ENCODE results near the gene ZFP64.
"Not testable (repeated sequence)": the region's sequence is repeated elsewhere in the genome, so short reads cannot be mapped to it uniquely, and the experiment has no call there.

ZFP64 gene

DNA sequence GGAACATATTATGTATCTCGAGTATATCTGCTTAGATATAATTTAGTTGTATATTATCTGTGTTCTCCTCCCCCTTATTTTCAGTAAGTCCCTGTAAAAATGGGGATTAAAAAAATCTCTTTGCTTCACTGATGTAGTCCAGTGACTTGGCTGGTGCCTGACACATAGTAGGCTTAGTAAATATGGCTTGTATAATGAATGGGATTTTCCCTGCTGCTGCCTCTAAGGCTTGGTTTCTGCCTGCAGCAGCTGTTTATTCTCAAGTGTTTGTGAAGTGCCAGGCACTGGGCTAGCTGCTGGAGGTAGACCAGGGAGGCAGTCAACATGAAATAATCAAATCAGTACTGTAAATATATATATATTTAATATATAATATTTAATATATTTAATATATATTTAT, 1.6 kb upstream of the ZFP64 start:
- no peak overlapping the region for H3K18ac ChIP-seq (ENCODE audit: low read length)
- H3K79me2 ChIP-seq (ENCODE audit: control insufficient read depth, insufficient read depth, low read length, poor library complexity): peaks cover 5% of the 10 kb centered on the region
- no peak overlapping the region for H3K23ac ChIP-seq (ENCODE audit: low read length)
- no peak overlapping the region for H2AK5ac ChIP-seq (ENCODE audit: low read length)
- H3K79me1 ChIP-seq (ENCODE audit: low read length): peaks cover 9% of the 10 kb centered on the region
- no peak overlapping the region for H3K27ac ChIP-seq (ENCODE audit: low read depth, low read length)
- no peak overlapping the region for H3K14ac ChIP-seq (ENCODE audit: low read length)
- no peak overlapping the region for H2BK5ac ChIP-seq (ENCODE audit: low read depth, low read length, poor library complexity)
- H4K91ac ChIP-seq (ENCODE audit: low read depth, low read length): no peak overlapping the region
- no peaks in the 10 kb centered on the region for H3K27me3 ChIP-seq (ENCODE audit: insufficient read depth, low read length)
- DNase-seq: no peak
- H3K9me3 ChIP-seq (ENCODE audit: insufficient read depth, low read depth, low read length): no peaks in the 10 kb centered on the region
- no peak overlapping the region for H3K4me2 ChIP-seq (ENCODE audit: low read length)
- no peaks in the 10 kb centered on the region for H3K36me3 ChIP-seq (ENCODE audit: control insufficient read depth in 1 of 2, insufficient read depth in 2 of 2, low read length in 2 of 2)
- no CpG with 5 or more reads among the region's 1 CpG for WGBS (ENCODE audit: extremely low coverage, insufficient coverage, insufficient read length)
- no peak overlapping the region for H3K4ac ChIP-seq (ENCODE audit: low read depth, low read length)
- no peak overlapping the region for H4K12ac ChIP-seq (ENCODE audit: low read depth, low read length)
- no peak overlapping the region for H2BK120ac ChIP-seq (ENCODE audit: insufficient read depth, low read length, poor library complexity)
- H3K4me1 ChIP-seq (ENCODE audit: control insufficient read depth in 1 of 2, insufficient read depth in 2 of 2, low read length in 2 of 2): peaks cover 0 to 3% of the 10 kb centered on the region in 2 experiments
- H4K8ac ChIP-seq (ENCODE audit: low read depth, low read length): no peak overlapping the region
- H2AFZ ChIP-seq (ENCODE audit: insufficient read depth, low read length, poor library complexity): no peak overlapping the region
- H3K9ac ChIP-seq (ENCODE audit: low read length): no peak overlapping the region
- H2BK12ac ChIP-seq (ENCODE audit: low read length): no peak overlapping the region
- no peak overlapping the region for H3K4me3 ChIP-seq (ENCODE audit: low read depth, low read length)

- H2BK120ac ChIP-seq (ENCODE audit: insufficient read depth, low read length, poor library complexity); H3K4me3 ChIP-seq (ENCODE audit: low read depth, low read length); H3K4me2 ChIP-seq (ENCODE audit: low read length); H3K4ac ChIP-seq (ENCODE audit: low read depth, low read length); H3K27me3 ChIP-seq (ENCODE audit: insufficient read depth, low read length); H3K79me2 ChIP-seq (ENCODE audit: control insufficient read depth, insufficient read depth, low read length, poor library complexity); H3K9me3 ChIP-seq (ENCODE audit: insufficient read depth, low read depth, low read length); H3K4me1 ChIP-seq (ENCODE audit: control insufficient read depth in 1 of 2, insufficient read depth in 2 of 2, low read length in 2 of 2); H2AK5ac ChIP-seq (ENCODE audit: low read length); H4K8ac ChIP-seq (ENCODE audit: low read depth, low read length); H3K36me3 ChIP-seq (ENCODE audit: control insufficient read depth in 1 of 2, insufficient read depth in 2 of 2, low read length in 2 of 2); H3K79me1 ChIP-seq (ENCODE audit: low read length); H4K91ac ChIP-seq (ENCODE audit: low read depth, low read length); H4K12ac ChIP-seq (ENCODE audit: low read depth, low read length); H3K23ac ChIP-seq (ENCODE audit: low read length); H3K18ac ChIP-seq (ENCODE audit: low read length); H3K9ac ChIP-seq (ENCODE audit: low read length); DNase-seq; H2BK12ac ChIP-seq (ENCODE audit: low read length); H3K14ac ChIP-seq (ENCODE audit: low read length); H2BK5ac ChIP-seq (ENCODE audit: low read depth, low read length, poor library complexity); H3K27ac ChIP-seq (ENCODE audit: low read depth, low read length); H2AFZ ChIP-seq (ENCODE audit: insufficient read depth, low read length, poor library complexity): not testable (repeated sequence)
- no CpG with 5 or more reads among the region's 2 CpGs for whole genome bisulfite sequencing (ENCODE audit: extremely low coverage, insufficient coverage, insufficient read length)
Observed at GRCh38 chr20:52192719-52193007, 1.1 kb upstream of the ZFP64 start.

- Histone ChIP-seq H2BK120ac (ENCODE audit: insufficient read depth, low read length, poor library complexity) (no peak overlapping the region), H3K9ac (ENCODE audit: low read length) (peak overlapping the region; percentile 84), H3K79me1 (ENCODE audit: low read length) (peaks cover 9% of the 10 kb centered on the region), H2BK12ac (ENCODE audit: low read length) (no peak overlapping the region), H4K12ac (ENCODE audit: low read depth, low read length) (peak overlapping the region; percentile 55), H3K4me1 (ENCODE audit: control insufficient read depth in 1 of 2, insufficient read depth in 2 of 2, low read length in 2 of 2) (peaks cover 0 to 3% of the 10 kb centered on the region in 2 experiments), H3K27ac (ENCODE audit: low read depth, low read length) (peak overlapping the region; percentile 87), H2BK5ac (ENCODE audit: low read depth, low read length, poor library complexity) (no peak overlapping the region), H4K91ac (ENCODE audit: low read depth, low read length) (peak overlapping the region; percentile 60), H3K4me3 (ENCODE audit: low read depth, low read length) (peak overlapping the region; percentile 95), H3K14ac (ENCODE audit: low read length) (peak overlapping the region; percentile 59), H2AK5ac (ENCODE audit: low read length) (no peak overlapping the region), H3K27me3 (ENCODE audit: insufficient read depth, low read length) (no peaks in the 10 kb centered on the region), H2AFZ (ENCODE audit: insufficient read depth, low read length, poor library complexity) (peak overlapping the region; percentile 97), H3K4ac (ENCODE audit: low read depth, low read length) (no peak overlapping the region), H3K79me2 (ENCODE audit: control insufficient read depth, insufficient read depth, low read length, poor library complexity) (peaks cover 5% of the 10 kb centered on the region), H3K18ac (ENCODE audit: low read length) (peak overlapping the region; percentile 39), H3K23ac (ENCODE audit: low read length) (no peak overlapping the region), H4K8ac (ENCODE audit: low read depth, low read length) (peak overlapping the region; percentile 99), H3K36me3 (ENCODE audit: control insufficient read depth in 1 of 2, insufficient read depth in 2 of 2, low read length in 2 of 2) (no peaks in the 10 kb centered on the region), H3K9me3 (ENCODE audit: insufficient read depth, low read depth, low read length) (no peaks in the 10 kb centered on the region), H3K4me2 (ENCODE audit: low read length) (peak overlapping the region; percentile 76)
- peak; percentile 16 to 59 for DNase-seq
- no CpG with 5 or more reads among the region's 61 CpGs for WGBS (ENCODE audit: extremely low coverage, insufficient coverage, insufficient read length)
Observed at GRCh38 chr20:52191916-52192718, 538 bp upstream of the ZFP64 start.

- Histone ChIP-seq H2AFZ (ENCODE audit: insufficient read depth, low read length, poor library complexity) (peak overlapping the region; percentile 41), H3K23ac (ENCODE audit: low read length) (no peak overlapping the region), H3K4me3 (ENCODE audit: low read depth, low read length) (peak overlapping the region; percentile 95), H3K9ac (ENCODE audit: low read length) (peak overlapping the region; percentile 98), H3K9me3 (ENCODE audit: insufficient read depth, low read depth, low read length) (no peaks in the 10 kb centered on the region), H2AK5ac (ENCODE audit: low read length) (no peak overlapping the region), H3K14ac (ENCODE audit: low read length) (no peak overlapping the region), H3K79me2 (ENCODE audit: control insufficient read depth, insufficient read depth, low read length, poor library complexity) (peaks cover 5% of the 10 kb centered on the region), H4K12ac (ENCODE audit: low read depth, low read length) (no peak overlapping the region), H2BK12ac (ENCODE audit: low read length) (no peak overlapping the region), H2BK5ac (ENCODE audit: low read depth, low read length, poor library complexity) (no peak overlapping the region), H3K27me3 (ENCODE audit: insufficient read depth, low read length) (no peaks in the 10 kb centered on the region), H3K4me1 (ENCODE audit: control insufficient read depth in 1 of 2, insufficient read depth in 2 of 2, low read length in 2 of 2) (peaks cover 0 to 3% of the 10 kb centered on the region in 2 experiments), H2BK120ac (ENCODE audit: insufficient read depth, low read length, poor library complexity) (no peak overlapping the region), H3K18ac (ENCODE audit: low read length) (no peak overlapping the region), H4K91ac (ENCODE audit: low read depth, low read length) (no peak overlapping the region), H3K4me2 (ENCODE audit: low read length) (peak overlapping the region; percentile 76), H3K36me3 (ENCODE audit: control insufficient read depth in 1 of 2, insufficient read depth in 2 of 2, low read length in 2 of 2) (peaks cover 0 to 4% of the 10 kb centered on the region in 2 experiments), H3K4ac (ENCODE audit: low read depth, low read length) (peak overlapping the region; percentile 92), H3K79me1 (ENCODE audit: low read length) (peaks cover 9% of the 10 kb centered on the region), H3K27ac (ENCODE audit: low read depth, low read length) (no peak overlapping the region), H4K8ac (ENCODE audit: low read depth, low read length) (peak overlapping the region; percentile 99)
- no CpG with 5 or more reads among the region's 15 CpGs for WGBS (ENCODE audit: extremely low coverage, insufficient coverage, insufficient read length)
- peak in 1 of 2 donors; percentile 37 for DNase-seq
Observed at GRCh38 chr20:52190437-52191131, 995 bp downstream of the ZFP64 start.
